Stimulated activated CD8-positive, alpha-beta memory T cell treated with anti-CD3 and anti-CD28 coated beads, Interleukin-15, amount 100 ng/mL, for 48 hours (primary cell): ENCODE results near the gene SERPINH1.

ENCODE experiments used
- DNase-seq, 2 donors: peaks; one replicate each; pipeline ENCODE4 v3.0.0-alpha.2; 2020; ENCODE audit warnings: low read depth in 2 of 2

The SERPINH1 gene

DNA sequence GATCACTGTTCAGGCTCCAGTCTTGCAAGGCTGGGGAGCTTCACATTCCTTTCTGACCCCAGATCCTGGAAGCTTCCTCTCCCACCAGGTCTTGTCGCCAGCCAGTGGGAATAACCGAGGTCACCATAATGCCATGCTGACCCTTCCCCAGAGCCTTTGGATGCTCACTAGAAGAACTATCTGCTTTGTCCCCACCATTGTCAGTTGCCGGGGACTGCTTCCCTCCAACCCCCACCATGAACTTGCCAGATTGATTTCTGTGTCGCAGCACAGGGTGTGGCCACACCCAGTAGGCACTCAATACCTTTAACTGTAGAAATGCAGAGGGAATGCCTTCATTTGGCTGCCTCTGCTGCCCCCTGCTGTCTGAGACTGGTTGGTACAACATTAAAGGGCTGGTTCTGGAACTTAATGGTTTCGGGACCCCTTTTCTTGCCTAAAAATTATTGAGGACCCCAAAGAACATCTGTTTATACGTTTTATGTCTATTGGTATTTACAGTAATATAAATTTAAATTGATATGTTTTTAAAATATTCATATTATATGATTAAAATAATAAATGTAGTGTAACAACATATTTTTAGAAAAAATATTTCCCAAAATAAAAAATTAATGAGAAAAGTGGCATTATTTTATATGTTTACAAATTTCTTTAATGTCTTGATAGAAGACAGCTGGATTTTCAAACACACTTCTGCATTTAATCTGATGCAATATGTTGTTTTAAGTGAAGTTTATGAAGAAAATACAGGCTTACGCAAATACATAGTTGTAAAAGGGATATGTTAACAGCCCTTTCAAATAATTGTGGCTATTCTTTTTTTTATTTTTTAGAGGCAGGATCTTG lies 29.6 kb upstream of the SERPINH1 start:
- DNase-seq = peak; percentile 53 to 57

DNA sequence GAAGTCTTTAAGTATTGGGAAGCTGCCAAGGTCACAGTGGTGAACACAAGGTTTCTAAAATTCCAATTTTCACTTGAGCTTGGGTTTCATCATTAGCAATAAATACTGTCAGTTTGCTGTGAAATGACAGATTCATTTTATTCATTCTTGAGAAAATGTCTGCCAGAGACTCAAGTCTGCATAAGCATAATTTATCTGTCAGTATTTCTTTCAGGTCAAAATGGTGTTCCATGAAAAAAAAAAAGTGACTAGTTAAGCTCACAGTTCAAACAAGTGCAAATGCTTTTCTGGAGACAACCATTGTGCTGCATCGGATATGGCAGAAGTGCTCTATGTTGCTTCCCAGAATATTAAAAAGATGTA lies 28.2 kb upstream of the SERPINH1 start:
- no peak for DNase-seq

- DNase-seq = no peak
Measured at GRCh38 chr11:75534259-75535069, 27.6 kb upstream of the SERPINH1 start.

- DNase-seq = no peak
Measured at GRCh38 chr11:75535071-75535470, 27.0 kb upstream of the SERPINH1 start.

GRCh38 chr11:75536786-75537641 lies 25.0 kb upstream of the SERPINH1 start:
- DNase-seq = peak; percentile 63 to 67

- no peak for DNase-seq
Measured at GRCh38 chr11:75537740-75538139, 24.3 kb upstream of the SERPINH1 start.

DNA sequence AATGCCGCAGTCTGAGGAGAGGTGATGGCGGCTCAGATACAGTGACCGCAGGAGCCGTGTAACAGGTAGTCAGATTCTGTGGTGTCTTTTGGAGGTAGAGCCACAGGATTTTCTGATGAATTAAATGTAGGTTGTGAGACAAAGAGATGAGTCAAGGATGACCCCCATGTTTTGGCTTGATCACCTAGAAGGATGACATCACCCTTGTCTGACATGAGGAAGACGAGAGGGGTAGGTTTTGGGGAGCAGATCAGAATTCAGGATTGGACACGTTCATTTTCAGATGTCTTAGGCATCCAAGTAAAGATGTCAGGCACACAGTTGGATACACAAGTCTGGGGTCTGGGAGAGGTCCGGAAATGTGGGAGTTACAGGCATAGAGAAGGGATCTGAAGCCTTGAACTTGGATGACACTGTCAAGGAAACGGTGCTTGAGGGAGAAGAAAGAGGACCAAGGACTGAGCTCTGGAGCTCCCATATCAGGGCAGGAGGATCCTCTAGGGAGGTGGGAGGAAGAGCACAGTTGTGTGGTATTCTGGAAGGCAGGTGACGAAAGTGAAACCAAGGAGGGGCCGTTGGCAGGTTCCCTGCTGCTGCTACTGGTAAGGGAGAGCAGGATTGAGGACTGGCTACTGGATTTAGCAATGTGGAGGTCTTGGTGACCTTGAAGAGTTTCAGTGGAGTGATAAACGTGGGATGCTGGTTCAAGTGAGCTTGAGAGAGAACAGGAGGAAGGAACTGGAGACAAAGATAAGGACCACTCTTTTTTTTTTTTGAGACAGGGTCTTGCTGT lies 23.7 kb upstream of the SERPINH1 start:
- DNase-seq = no peak

DNA sequence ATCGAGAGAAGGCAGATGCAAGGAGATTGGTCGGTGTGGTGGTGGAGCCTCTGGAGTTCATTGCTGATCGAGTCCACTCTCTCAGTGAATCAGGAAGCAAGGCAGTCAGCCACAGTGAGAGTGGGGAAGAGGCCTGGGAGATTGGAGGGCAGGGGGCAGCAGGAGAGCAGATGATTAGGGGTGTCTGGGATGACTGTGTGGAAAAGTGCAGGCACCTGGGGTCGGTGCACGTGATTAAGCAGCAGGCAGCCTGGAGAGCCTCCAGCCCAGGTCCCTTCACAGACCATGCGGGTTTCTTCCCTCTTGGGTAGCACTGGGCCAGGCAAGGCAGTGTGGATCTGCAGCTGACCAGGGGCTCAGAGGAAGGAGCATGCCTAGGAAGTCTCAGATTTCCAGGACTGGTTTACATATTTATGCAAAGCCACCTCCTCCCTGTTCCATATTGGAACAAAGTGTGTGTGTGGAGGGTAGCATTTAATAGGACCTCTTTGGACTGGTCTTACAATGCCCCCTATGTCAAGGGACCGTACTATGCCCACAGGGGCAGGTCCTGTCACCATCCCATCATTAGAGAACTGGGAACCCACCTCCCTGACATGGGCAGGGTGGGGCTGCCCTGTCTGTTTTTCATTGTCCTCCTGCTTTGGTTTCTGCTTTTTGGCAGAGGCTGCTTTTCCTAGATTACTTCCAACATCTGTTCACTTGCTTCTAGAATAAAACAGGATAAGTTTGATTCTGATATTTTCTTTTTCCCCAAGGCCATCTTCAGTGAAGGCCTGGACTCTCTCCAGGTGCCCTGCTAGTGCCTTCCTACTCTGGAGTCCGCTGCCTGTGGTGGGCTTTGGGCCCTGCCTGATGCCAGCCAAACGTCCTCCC lies 22.4 kb upstream of the SERPINH1 start:
- DNase-seq = no peak

- no peak for DNase-seq
Measured at GRCh38 chr11:75541193-75542087, 20.6 kb upstream of the SERPINH1 start.

DNA sequence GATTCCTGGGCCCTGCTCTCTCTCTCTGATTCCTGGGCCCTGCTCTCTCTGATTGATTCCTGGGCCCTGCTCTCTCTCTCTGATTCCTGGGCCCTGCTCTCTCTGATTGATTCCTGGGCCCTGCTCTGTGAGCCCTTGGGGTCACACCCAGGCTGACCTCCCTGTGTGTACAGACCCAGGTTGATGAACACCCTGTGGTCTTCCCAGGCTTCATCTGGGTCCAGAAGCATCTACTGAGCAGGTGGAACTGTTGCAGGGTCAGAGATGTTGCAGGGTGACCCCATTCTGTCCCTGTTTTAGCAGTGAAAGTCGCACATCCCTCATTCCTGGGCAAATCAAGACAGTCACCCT lies 20.0 kb upstream of the SERPINH1 start:
- no peak for DNase-seq

DNA sequence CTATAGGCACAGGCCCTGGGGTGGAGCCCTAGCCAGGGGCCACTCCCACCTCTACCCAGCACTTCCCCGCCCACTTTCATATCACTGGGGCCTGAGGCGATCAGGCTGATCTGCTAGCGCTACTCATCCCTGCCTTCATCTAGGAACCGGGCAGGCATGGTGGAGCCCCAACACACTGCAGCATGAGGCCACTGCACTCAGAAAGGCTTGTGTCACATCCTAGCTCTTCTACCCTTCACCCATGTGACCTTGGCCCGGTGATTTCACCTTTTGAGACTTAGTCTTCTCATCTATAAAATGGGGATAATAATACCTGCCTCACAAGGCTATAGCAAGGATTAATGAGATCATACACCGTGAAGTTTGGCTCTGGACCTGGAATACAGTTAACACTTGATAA lies 18.2 kb upstream of the SERPINH1 start:
- no peak for DNase-seq

DNA sequence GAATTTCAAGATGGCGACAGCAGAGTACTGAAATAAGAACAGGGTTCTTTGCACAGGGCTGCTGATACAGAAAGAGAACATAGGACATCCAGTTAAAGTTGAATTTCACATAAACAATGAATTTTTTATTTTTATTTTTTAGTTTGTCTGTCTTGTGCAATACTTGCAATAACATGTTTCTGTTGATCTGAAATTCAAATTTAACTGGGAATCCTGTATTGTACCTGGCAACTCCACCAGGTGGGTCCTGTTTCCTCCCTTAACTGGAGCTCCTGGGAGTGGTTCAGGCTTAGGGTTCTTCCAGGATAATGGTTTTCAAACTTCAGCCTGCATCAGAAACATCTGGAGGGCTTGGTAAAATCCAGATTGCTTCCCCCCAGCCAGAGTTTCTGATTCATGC lies 14.9 kb upstream of the SERPINH1 start:
- DNase-seq = no peak

- DNase-seq = no peak
Measured at GRCh38 chr11:75547617-75548058, 14.4 kb upstream of the SERPINH1 start.

GRCh38 chr11:75548595-75549272 lies 13.3 kb upstream of the SERPINH1 start:
- DNase-seq = no peak

GRCh38 chr11:75549370-75549958 lies 12.6 kb upstream of the SERPINH1 start:
- DNase-seq = no peak

GRCh38 chr11:75553182-75553581 lies 8.9 kb upstream of the SERPINH1 start:
- no peak for DNase-seq

GRCh38 chr11:75553889-75554257 lies 8.2 kb upstream of the SERPINH1 start:
- no peak for DNase-seq

DNA sequence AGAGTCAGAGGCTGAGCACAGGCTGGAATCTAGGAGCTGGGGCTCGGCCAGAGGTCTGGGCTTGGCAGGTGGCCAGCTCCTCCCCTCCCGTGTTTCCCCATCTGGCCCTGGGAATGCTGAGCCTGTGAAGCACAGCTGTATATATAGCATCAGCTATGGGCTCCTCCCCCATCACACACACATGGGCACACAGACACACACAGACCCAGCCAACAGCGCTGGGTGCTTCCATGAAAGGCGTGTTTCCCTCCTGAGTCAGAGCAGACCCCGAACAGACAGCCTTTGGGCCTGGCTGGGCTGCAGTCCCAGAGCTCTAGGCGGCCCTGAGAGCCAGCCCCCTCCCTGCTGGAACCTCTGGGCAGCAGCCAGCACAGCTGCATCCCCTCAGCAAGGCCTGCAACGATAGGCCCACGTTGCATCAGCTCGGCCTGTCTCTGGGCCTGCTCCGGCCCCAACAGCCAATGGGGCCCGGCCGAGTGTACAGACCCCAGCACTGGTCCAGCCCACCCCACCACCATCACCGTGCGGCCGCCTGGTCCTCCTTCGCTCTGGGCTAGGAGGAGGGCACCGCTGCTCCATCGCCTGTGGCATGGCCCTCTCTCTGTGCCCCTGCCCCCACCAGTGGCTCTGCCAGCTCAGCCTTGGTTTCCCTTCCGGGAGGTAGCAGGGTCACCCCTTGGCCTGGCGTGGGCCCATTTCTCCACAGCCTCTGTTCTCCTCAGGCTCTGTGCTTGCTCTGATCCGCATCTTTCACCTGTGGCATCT lies 7.6 kb upstream of the SERPINH1 start:
- DNase-seq = no peak
